Activated T-helper 1 cell treated with anti-CD3 and anti-CD28 coated beads, Interleukin-12 subunit alpha, Interleukin-12 subunit beta, Interleukin-2, Interleukin-4 antibody, amounts not matched to agents 30 ng/mL and 10 ng/mL and 1 ng/mL, durations not matched to agents 14 hours and 24 hours and 36 hours (primary cell): ENCODE results near the gene SUGCT. TPM values are rescaled to one million over a fixed set of nuclear protein-coding genes. Genes with fewer than 3 reads are reported as not detected.
"Not testable (repeated sequence)": the region's sequence is repeated elsewhere in the genome, so short reads cannot be mapped to it uniquely, and the experiment has no call there.

Experiments used
- DNase-seq: peaks from one replicate; pipeline ENCODE4 v3.0.0; 2021; ENCODE audit warnings: low spot score
- H3K27ac Mint-ChIP-seq: one replicate; pipeline ENCODE4 v1.8.0; 2021; ENCODE audit warnings: mild to moderate bottlenecking, mixed read lengths
- H3K27me3 Mint-ChIP-seq: one replicate; pipeline ENCODE4 v1.8.0; 2022; ENCODE audit warnings: mild to moderate bottlenecking, moderate library complexity, mixed read lengths; ENCODE audit not compliant: insufficient read depth
- H3K36me3 Mint-ChIP-seq: one replicate; pipeline ENCODE4 v1.8.0; 2021; ENCODE audit warnings: low read depth, mixed read lengths
- H3K4me1 Mint-ChIP-seq: one replicate; pipeline ENCODE4 v1.8.0; 2021; ENCODE audit warnings: low read depth, mixed read lengths
- H3K4me3 Mint-ChIP-seq: one replicate; pipeline ENCODE4 v1.8.0; 2021; ENCODE audit warnings: mild to moderate bottlenecking, moderate library complexity, mixed read lengths
- H3K9me3 Mint-ChIP-seq: one replicate; pipeline ENCODE4 v1.8.0; 2021; ENCODE audit warnings: mixed read lengths
- intact Hi-C: fragments of 100-400 bp; cut with micrococcal nuclease; formaldehyde crosslinking; loops from one replicate; pipeline ENCODE4 v1.15.1; 2024
- total RNA-seq: library from RNA; stranded (reverse); gene quantifications from 2 replicates; pipeline ENCODE4 v1.2.3, GENCODE V29; 2022

The SUGCT gene
- total RNA-seq, 1 donor from 2014 or later, result not detected

DNA sequence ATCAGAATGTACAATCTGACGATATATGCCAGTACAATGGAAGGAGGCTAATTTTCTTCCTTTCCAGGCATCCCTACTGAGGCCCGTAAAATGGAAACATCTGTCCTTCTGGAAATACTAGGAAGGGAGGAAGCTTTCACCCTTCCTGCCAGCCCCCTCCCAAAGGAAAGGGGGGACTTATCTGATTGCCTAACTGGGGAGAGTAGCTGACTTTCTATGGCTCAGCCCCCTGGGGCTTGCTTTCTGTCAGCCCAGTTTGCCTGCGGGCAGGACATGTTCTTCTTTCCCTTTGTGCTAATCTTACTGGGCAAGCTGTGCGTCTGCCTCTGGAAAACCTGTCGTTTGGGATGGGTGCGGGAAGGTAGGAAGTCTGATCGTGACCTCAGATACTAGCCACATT is 508.9 kb downstream of the SUGCT start:
- H3K9me3 Mint-ChIP-seq, result no peaks in the 10 kb centered on the region
- H3K27me3 Mint-ChIP-seq, result peaks cover 2% of the 10 kb centered on the region
- H3K4me1 Mint-ChIP-seq, result peaks cover 6% of the 10 kb centered on the region
- H3K4me3 Mint-ChIP-seq, result no peak overlapping the region
- H3K36me3 Mint-ChIP-seq, result no peaks in the 10 kb centered on the region
- intact Hi-C loops, result no loop called here
- DNase-seq, result no peak
- H3K27ac Mint-ChIP-seq, result no peak overlapping the region

DNA sequence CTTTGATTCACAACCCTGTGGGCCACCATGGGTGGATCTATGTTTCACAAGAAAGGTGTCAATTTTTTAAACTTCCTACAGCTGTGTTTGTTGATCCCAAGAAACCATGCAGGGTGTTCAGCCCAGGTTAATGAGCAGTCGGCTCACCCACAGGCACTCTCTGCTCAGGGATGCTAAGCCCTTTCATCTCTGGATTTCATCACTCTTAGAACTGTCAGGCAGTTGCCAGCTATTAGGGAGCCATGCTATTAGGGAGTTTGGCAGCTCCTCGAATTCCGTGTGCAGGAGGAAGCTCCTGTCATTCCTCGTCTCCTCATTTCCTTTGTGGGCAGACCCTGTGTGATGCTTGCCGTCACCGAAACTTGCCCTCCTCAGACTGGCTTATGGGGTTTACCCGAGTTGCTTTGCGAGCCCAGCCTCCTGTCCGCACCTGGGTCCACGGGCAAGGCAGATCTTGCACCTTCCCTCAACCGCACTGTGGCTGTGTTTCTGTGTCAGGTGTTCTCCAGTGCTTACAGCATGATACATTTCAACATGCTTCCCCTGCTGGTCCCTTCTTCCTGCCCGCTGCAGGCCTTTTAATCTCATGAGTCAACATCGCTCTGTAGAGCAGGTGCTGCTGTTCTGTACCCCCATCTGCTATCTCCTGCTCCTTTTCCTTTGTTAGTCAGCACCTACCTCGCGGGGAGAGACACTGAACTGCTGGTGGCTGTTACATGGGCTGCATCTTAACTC is 509.8 kb downstream of the SUGCT start:
- H3K4me3 Mint-ChIP-seq, result no peak overlapping the region
- no peak for DNase-seq
- H3K27me3 Mint-ChIP-seq, result no peaks in the 10 kb centered on the region
- H3K4me1 Mint-ChIP-seq, result peaks cover 6% of the 10 kb centered on the region
- intact Hi-C loops, result no loop called here
- no peaks in the 10 kb centered on the region for H3K36me3 Mint-ChIP-seq
- H3K27ac Mint-ChIP-seq, result no peak overlapping the region
- no peaks in the 10 kb centered on the region for H3K9me3 Mint-ChIP-seq

- no peak overlapping the region for H3K27ac Mint-ChIP-seq
- H3K9me3 Mint-ChIP-seq, result no peaks in the 10 kb centered on the region
- H3K4me1 Mint-ChIP-seq, result peaks cover 6% of the 10 kb centered on the region
- intact Hi-C loops, result no loop called here
- H3K36me3 Mint-ChIP-seq, result no peaks in the 10 kb centered on the region
- no peak for DNase-seq
- no peaks in the 10 kb centered on the region for H3K27me3 Mint-ChIP-seq
- H3K4me3 Mint-ChIP-seq, result no peak overlapping the region
Observed at GRCh38 chr7:40645197-40645596, 510.4 kb downstream of the SUGCT start.

DNA sequence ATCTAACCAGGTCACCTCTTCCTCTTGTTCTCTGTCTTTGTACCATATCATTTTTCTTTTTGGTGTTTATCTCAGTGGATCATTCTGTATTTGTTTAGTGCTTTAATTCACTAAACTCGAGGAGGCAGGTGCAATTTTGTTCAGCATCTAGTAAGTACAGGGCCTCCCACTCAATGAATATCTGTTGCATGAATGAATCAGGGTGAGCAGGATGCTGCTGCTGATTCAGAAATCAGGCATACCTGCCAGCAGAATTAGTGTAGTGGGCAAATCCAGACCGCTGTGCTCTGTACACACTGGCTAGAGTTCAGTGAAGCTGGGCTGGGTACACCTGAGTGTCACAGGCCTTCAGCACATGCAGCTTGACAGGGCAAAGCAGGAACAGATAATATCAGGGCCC is 511.9 kb downstream of the SUGCT start:
- Mint-ChIP-seq H3K9me3 (no peaks in the 10 kb centered on the region), H3K4me3 (no peak overlapping the region), H3K36me3 (no peaks in the 10 kb centered on the region), H3K27me3 (no peaks in the 10 kb centered on the region), H3K27ac (no peak overlapping the region), H3K4me1 (peaks cover 6% of the 10 kb centered on the region)
- intact Hi-C loops, result no loop called here
- no peak for DNase-seq

GRCh38 chr7:40647719-40648118 is 512.9 kb downstream of the SUGCT start:
- DNase-seq, result no peak
- Mint-ChIP-seq H3K9me3 (no peaks in the 10 kb centered on the region), H3K27me3 (no peaks in the 10 kb centered on the region), H3K4me3 (no peak overlapping the region), H3K27ac (no peak overlapping the region), H3K4me1 (peaks cover 6% of the 10 kb centered on the region), H3K36me3 (no peaks in the 10 kb centered on the region)
- intact Hi-C loops, result no loop called here

DNA sequence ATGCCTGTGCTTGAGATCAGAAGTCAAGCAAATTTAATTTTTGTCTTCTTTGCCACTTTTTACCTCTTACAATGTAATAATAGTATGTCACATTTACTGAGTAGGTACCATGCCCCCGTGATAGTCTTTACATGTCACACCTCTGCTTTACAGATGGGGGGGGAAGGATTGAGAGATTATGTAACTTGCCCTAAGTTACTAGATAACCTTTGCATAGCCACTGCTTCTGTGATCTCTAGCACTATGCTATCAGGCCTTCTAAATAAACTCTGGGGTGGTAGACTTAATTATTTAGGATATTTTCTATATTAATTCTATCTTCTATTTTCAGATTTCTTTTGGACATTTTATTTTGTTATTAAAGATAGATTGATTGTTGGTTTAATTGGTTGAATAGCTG is 514.4 kb downstream of the SUGCT start:
- Mint-ChIP-seq H3K4me1 (peaks cover 6% of the 10 kb centered on the region), H3K36me3 (no peaks in the 10 kb centered on the region), H3K9me3 (no peaks in the 10 kb centered on the region), H3K27me3 (no peaks in the 10 kb centered on the region), H3K27ac (no peak overlapping the region), H3K4me3 (no peak overlapping the region)
- no peak for DNase-seq
- intact Hi-C loops, result no loop called here

DNA sequence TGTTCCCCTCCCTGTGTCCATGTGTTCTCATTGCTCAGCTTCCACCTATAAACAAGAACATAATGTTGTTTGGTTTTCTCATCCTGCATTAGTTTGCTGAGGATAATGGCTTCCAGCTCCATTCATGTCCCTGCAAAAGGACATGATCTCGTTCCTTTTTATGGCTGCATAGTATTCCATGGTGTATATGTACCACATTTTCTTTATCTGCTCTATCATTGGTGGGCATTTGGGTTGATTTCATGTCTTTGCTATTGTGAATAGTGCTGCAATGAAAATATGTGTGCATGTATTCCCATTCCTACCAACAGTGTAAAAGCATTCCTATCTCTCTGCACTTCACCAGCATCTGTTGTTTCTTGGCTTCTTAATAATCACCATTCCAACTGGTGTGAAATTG is 516.1 kb downstream of the SUGCT start:
- H3K4me1 Mint-ChIP-seq, intact Hi-C loops, H3K27ac Mint-ChIP-seq: not testable (repeated sequence)

DNA sequence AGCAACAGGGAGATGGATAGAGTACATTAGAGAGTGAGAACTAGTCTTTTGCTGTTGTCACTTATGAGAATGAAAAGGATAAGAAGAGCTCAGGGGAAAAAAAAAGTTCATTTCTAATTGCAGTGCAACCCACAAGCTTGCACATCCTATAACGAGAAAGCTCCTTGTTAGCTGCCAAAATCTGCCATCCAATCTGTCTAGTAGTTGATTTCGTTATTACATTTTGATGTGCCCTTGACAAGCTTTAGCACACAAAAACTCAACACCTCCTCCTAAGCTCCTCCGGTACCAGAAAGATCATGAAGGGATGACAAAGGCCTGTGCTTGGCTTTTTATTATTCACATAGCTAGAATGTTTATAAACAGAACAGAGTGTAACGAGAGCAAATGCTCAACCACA is 519.4 kb downstream of the SUGCT start:
- DNase-seq, result no peak
- Mint-ChIP-seq H3K27ac (no peak overlapping the region), H3K36me3 (no peaks in the 10 kb centered on the region), H3K27me3 (peaks cover 2% of the 10 kb centered on the region), H3K4me1 (no peaks in the 10 kb centered on the region), H3K4me3 (no peak overlapping the region), H3K9me3 (no peaks in the 10 kb centered on the region)
- intact Hi-C loops, result no loop called here

More for the DNA sequence above, 516.1 kb downstream of the SUGCT start:
- not testable (repeated sequence) for H3K27me3 Mint-ChIP-seq, DNase-seq, H3K4me3 Mint-ChIP-seq, H3K9me3 Mint-ChIP-seq, H3K36me3 Mint-ChIP-seq

GRCh38 chr7:40655426-40655825 is 520.6 kb downstream of the SUGCT start:
- Mint-ChIP-seq H3K27me3 (peaks cover 2% of the 10 kb centered on the region), H3K4me1 (no peaks in the 10 kb centered on the region), H3K36me3 (no peaks in the 10 kb centered on the region), H3K9me3 (no peaks in the 10 kb centered on the region), H3K4me3 (no peak overlapping the region), H3K27ac (no peak overlapping the region)
- no peak for DNase-seq
- intact Hi-C loops, result no loop called here

DNA sequence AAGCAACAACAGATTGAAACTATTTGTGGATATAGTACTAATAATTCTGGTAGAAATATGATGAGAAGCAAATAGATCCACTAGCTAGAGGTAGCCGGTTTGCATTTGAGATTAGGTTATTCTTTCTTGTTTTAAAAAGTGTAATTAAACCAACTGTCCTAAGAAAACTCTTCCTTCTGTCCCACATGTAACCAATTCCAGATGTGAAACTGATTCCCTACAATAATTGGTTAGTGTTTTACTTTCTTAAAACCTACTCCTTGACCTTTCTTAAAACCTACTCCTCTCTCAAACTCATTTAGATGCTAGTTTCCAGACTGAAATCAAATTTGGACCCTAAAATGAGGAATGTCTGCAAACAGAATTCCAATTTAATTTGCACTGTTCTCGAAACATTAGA is 521.5 kb downstream of the SUGCT start:
- no peaks in the 10 kb centered on the region for H3K9me3 Mint-ChIP-seq
- no peaks in the 10 kb centered on the region for H3K36me3 Mint-ChIP-seq
- no peaks in the 10 kb centered on the region for H3K4me1 Mint-ChIP-seq
- H3K27ac Mint-ChIP-seq, result no peak overlapping the region
- intact Hi-C loops, result no loop called here
- DNase-seq, result no peak
- peaks cover 2% of the 10 kb centered on the region for H3K27me3 Mint-ChIP-seq
- H3K4me3 Mint-ChIP-seq, result no peak overlapping the region

GRCh38 chr7:40658729-40659128 is 523.9 kb downstream of the SUGCT start:
- no peak overlapping the region for H3K27ac Mint-ChIP-seq
- H3K27me3 Mint-ChIP-seq, result peaks cover 2% of the 10 kb centered on the region
- H3K4me1 Mint-ChIP-seq, result no peaks in the 10 kb centered on the region
- no peaks in the 10 kb centered on the region for H3K36me3 Mint-ChIP-seq
- no peaks in the 10 kb centered on the region for H3K9me3 Mint-ChIP-seq
- H3K4me3 Mint-ChIP-seq, result no peak overlapping the region
- DNase-seq, result no peak
- intact Hi-C loops, result no loop called here

- no peaks in the 10 kb centered on the region for H3K9me3 Mint-ChIP-seq
- no peaks in the 10 kb centered on the region for H3K4me1 Mint-ChIP-seq
- no peak overlapping the region for H3K27ac Mint-ChIP-seq
- H3K27me3 Mint-ChIP-seq, result peaks cover 2% of the 10 kb centered on the region
- no peak for DNase-seq
- H3K36me3 Mint-ChIP-seq, result no peaks in the 10 kb centered on the region
- no peak overlapping the region for H3K4me3 Mint-ChIP-seq
- intact Hi-C loops, result no loop called here
Observed at GRCh38 chr7:40659231-40659630, 524.4 kb downstream of the SUGCT start.

- intact Hi-C loops, result no loop called here
- Mint-ChIP-seq H3K36me3 (no peaks in the 10 kb centered on the region), H3K27ac (no peak overlapping the region), H3K27me3 (peaks cover 3% of the 10 kb centered on the region), H3K4me3 (no peak overlapping the region), H3K9me3 (no peaks in the 10 kb centered on the region), H3K4me1 (peaks cover 9% of the 10 kb centered on the region)
- DNase-seq, result no peak
Observed at GRCh38 chr7:40673285-40673684, 538.5 kb downstream of the SUGCT start.

DNA sequence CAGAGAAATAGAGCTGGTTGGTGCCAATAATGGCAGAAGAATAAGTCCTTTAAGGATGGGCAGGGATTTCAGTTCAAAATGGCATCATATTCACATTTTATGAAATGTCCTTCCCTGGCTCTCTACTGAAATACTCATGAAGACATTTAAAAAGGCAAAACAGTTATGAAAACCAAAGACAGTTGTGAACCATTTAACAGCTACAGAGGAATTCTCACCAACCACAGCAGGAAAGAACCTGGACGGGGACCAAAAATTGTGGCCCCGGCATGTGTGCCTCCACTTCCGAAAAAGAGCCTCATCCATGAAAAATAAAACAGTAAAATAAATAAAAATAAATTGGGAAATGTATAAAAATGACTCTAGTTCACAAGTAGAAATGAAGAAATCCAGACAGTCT is 539.5 kb downstream of the SUGCT start:
- Mint-ChIP-seq H3K4me3 (no peak overlapping the region), H3K9me3 (no peaks in the 10 kb centered on the region), H3K36me3 (no peaks in the 10 kb centered on the region), H3K27ac (no peak overlapping the region), H3K4me1 (peaks cover 9% of the 10 kb centered on the region), H3K27me3 (peaks cover 3% of the 10 kb centered on the region)
- intact Hi-C loops, result no loop called here
- no peak for DNase-seq
